Activated naive CD4-positive, alpha-beta T cell treated with anti-CD3 and anti-CD28 coated beads, Interleukin-2, amount 10 ng/mL, durations not matched to agents 7 days and 5 days (primary cell): Measurements from ENCODE around the gene DOP1A.

ENCODE experiments used
- CTCF ChIA-PET: fragments of 350-600 bp; sonication (Branson Sonifier 250); formaldehyde crosslinking; loops from one replicate; lab custom pipeline; 2021; ENCODE audit warnings: antibody characterized with exemption; lab: Charles Lee
- DNase-seq: peaks from one replicate; pipeline ENCODE4 v3.0.0-alpha.2; 2020
- H3K27ac Mint-ChIP-seq: one replicate; pipeline ENCODE4 v1.8.0; 2021; ENCODE audit warnings: mild to moderate bottlenecking, moderate library complexity, mixed read lengths
- H3K27me3 Mint-ChIP-seq: one replicate; pipeline ENCODE4 v1.8.0; 2021; ENCODE audit warnings: mild to moderate bottlenecking, mixed read lengths
- H3K36me3 Mint-ChIP-seq: one replicate; pipeline ENCODE4 v1.8.0; 2021; ENCODE audit warnings: mixed read lengths
- H3K4me1 Mint-ChIP-seq: one replicate; pipeline ENCODE4 v1.8.0; 2021; ENCODE audit warnings: mixed read lengths
- H3K4me3 Mint-ChIP-seq: one replicate; pipeline ENCODE4 v1.8.0; 2021; ENCODE audit warnings: mild to moderate bottlenecking, moderate library complexity, mixed read lengths
- H3K9me3 Mint-ChIP-seq: one replicate; pipeline ENCODE4 v1.8.0; 2021; ENCODE audit warnings: mixed read lengths

Gene DOP1A

DNA sequence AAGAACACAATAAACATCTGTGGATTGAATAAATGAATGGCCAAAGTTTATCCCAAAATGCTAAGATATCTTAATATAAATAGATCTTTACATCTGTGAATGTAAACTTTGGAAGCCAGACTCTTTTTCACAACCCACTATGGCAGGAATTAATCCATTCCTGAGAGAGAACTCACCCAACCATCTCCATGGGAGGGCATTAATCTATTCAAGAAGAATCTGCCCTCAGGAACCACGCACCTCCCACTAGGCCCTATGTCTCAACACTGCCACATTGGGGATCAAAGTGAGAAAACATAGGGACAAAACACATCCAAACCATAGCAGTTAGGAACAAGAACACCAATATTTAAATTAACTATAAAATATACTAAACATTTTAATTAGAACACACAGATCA, 5.2 kb upstream of the DOP1A start:
- H3K4me3 Mint-ChIP-seq: no peak overlapping the region
- H3K4me1 Mint-ChIP-seq: peaks cover 22% of the 10 kb centered on the region
- CTCF ChIA-PET: interaction anchor here (1.2 kb wide), 1 partner anchor 159 kb away, joined by 3 read pairs; no protein-coding TSS in a partner anchor

GRCh38 chr6:83065511-83066192, 1.8 kb upstream of the DOP1A start, which contains the start of gene UBE3D:
Gene UBE3D, minus strand, starts transcription at chr6:83065841. Its CDS starts 123 bp downstream, at chr6:83065718.
- H3K36me3 Mint-ChIP-seq: no peaks in the 10 kb centered on the region
- H3K4me1 Mint-ChIP-seq: peaks cover 43% of the 10 kb centered on the region
- H3K9me3 Mint-ChIP-seq: no peaks in the 10 kb centered on the region
- H3K27me3 Mint-ChIP-seq: no peaks in the 10 kb centered on the region
- peak; percentile 93 for DNase-seq
- CTCF ChIA-PET: interaction anchor here (0.6 to 6.9 kb wide), 26 partner anchors 8 to 1314 kb away, joined by 3 to 169 read pairs (median 3); partner anchors contain the start of genes CEP162, IBTK and PRSS35
- H3K27ac Mint-ChIP-seq: peak within 1 kb of the TSS; percentile 56
- peak within 1 kb of the TSS; percentile 85 for H3K4me3 Mint-ChIP-seq

More for the DNA sequence above, 5.2 kb upstream of the DOP1A start:
- Mint-ChIP-seq H3K36me3 (peaks cover 3% of the 10 kb centered on the region), H3K9me3 (no peaks in the 10 kb centered on the region), H3K27ac (no peak overlapping the region), H3K27me3 (no peaks in the 10 kb centered on the region)
- no peak for DNase-seq

- Mint-ChIP-seq H3K27ac (peak overlapping the region; percentile 93), H3K9me3 (no peaks in the 10 kb centered on the region), H3K36me3 (no peaks in the 10 kb centered on the region), H3K4me3 (peak overlapping the region; percentile 91), H3K27me3 (no peaks in the 10 kb centered on the region), H3K4me1 (peaks cover 43% of the 10 kb centered on the region)
- CTCF ChIA-PET: interaction anchor here (1.0 to 6.9 kb wide), 4 partner anchors 11 to 153 kb away, joined by 5 to 169 read pairs (median 28); no protein-coding TSS in a partner anchor
- DNase-seq: no peak
Observed at GRCh38 chr6:83068616-83069015, 1.1 kb downstream of the DOP1A start.

GRCh38 chr6:83069633-83070032, 2.2 kb downstream of the DOP1A start:
- Mint-ChIP-seq H3K9me3 (no peaks in the 10 kb centered on the region), H3K27ac (no peak overlapping the region), H3K4me3 (no peak overlapping the region), H3K36me3 (no peaks in the 10 kb centered on the region), H3K27me3 (no peaks in the 10 kb centered on the region), H3K4me1 (peaks cover 35% of the 10 kb centered on the region)
- DNase-seq: no peak
- CTCF ChIA-PET: interaction anchor here (6.9 kb wide), 1 partner anchor 145 kb away, joined by 169 read pairs; no protein-coding TSS in a partner anchor

GRCh38 chr6:83071023-83071422, 3.6 kb downstream of the DOP1A start:
- no peaks in the 10 kb centered on the region for H3K9me3 Mint-ChIP-seq
- no peak for DNase-seq
- H3K4me3 Mint-ChIP-seq: no peak overlapping the region
- no peak overlapping the region for H3K27ac Mint-ChIP-seq
- CTCF ChIA-PET: interaction anchor here (6.9 kb wide), 1 partner anchor 144 kb away, joined by 169 read pairs; no protein-coding TSS in a partner anchor
- peaks cover 27% of the 10 kb centered on the region for H3K4me1 Mint-ChIP-seq
- no peaks in the 10 kb centered on the region for H3K27me3 Mint-ChIP-seq
- no peaks in the 10 kb centered on the region for H3K36me3 Mint-ChIP-seq

DNA sequence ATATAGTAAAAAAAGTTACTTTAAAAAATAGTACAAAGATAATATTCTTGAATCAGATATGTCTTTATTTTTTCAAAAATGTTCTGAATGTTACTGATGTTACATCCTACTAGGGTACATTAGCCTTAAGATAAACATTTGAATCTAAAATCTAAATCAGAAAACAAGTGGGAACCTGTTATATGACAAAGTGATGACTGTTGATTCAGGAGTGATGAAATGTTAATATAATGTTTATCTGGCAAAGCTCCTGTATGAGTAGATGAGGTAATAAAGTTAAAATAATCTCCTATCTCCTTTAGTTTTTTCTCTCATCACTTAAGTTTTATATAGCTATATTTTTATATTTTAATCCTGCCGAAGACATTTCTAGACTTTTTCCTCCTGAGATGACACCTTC, 4.2 kb downstream of the DOP1A start:
- DNase-seq: no peak
- no peaks in the 10 kb centered on the region for H3K36me3 Mint-ChIP-seq
- CTCF ChIA-PET: interaction anchor here (0.7 to 1.1 kb wide), 2 partner anchors 103 to 143 kb away, joined by 3 read pairs; no protein-coding TSS in a partner anchor
- H3K27ac Mint-ChIP-seq: no peak overlapping the region
- H3K27me3 Mint-ChIP-seq: no peaks in the 10 kb centered on the region
- no peak overlapping the region for H3K4me3 Mint-ChIP-seq
- no peaks in the 10 kb centered on the region for H3K9me3 Mint-ChIP-seq
- peaks cover 25% of the 10 kb centered on the region for H3K4me1 Mint-ChIP-seq

DNA sequence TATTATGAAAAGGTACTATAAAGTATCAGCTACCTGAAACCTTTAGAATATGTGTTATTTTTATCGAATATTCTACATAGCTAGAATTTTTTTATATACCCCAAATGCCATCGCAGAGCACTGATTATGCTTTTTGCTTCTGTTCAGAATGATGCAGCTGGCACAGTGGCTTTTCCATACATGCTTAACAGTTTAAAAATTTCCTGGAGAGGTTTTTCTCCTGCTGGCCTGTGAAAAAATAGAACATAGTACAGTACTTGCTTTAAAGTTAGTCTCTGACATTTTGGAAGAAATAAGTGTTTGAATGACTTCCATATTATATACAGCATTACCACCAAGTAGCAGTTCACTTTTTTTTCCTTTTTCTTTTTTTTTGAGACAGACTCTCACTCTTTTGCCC, 5.3 kb downstream of the DOP1A start:
- Mint-ChIP-seq H3K9me3 (no peaks in the 10 kb centered on the region), H3K36me3 (no peaks in the 10 kb centered on the region), H3K27me3 (no peaks in the 10 kb centered on the region), H3K4me3 (no peak overlapping the region), H3K27ac (no peak overlapping the region), H3K4me1 (peaks cover 21% of the 10 kb centered on the region)
- CTCF ChIA-PET: interaction anchor here (1.1 to 1.3 kb wide), 2 partner anchors 71 to 142 kb away, joined by 3 read pairs; no protein-coding TSS in a partner anchor
- DNase-seq: no peak

DNA sequence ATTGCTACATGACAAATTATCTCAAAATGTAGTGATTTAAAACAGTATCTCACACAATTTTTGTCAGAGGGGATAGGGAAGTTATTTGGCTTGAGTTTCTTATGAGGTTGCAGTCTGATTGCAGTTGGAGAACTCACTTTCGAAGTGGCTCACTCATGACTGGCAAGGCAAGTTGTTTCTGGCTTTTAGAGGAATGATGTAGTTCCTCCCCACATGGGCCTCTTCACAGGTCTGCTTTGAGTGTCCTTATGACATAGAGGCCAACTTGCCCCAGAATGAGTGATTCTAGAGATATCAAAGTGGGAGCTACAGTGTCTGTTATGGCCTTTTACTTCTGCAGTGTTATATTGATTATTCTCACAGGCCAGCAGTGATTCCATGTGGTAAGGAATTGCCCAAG, 6.1 kb downstream of the DOP1A start:
- H3K9me3 Mint-ChIP-seq: no peaks in the 10 kb centered on the region
- no peak overlapping the region for H3K4me3 Mint-ChIP-seq
- H3K36me3 Mint-ChIP-seq: no peaks in the 10 kb centered on the region
- H3K27me3 Mint-ChIP-seq: no peaks in the 10 kb centered on the region
- peaks cover 15% of the 10 kb centered on the region for H3K4me1 Mint-ChIP-seq
- CTCF ChIA-PET: interaction anchor here (0.7 to 1.3 kb wide), 2 partner anchors 70 to 148 kb away, joined by 3 read pairs; no protein-coding TSS in a partner anchor
- H3K27ac Mint-ChIP-seq: no peak overlapping the region
- no peak for DNase-seq

DNA sequence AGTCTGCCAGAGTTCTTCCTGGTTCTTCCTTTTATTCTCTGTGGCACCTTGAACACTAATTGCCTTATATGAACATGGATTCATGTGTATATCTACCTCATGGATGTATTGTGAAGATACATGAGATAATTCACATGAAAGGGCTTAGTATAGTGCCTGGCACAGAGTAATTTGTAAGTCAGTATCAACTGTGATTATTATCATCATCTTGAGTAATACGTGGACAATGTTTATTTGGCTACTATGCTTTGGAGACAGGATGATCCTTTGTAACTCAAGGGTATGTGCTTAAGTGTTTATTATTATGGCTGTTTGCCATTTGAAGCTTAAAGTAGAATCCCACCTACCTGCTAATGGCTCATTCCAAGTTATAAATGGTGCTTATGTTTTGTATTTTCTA, 16.0 kb downstream of the DOP1A start:
- H3K4me1 Mint-ChIP-seq: peaks cover 13% of the 10 kb centered on the region
- no peak overlapping the region for H3K27ac Mint-ChIP-seq
- no peak for DNase-seq
- H3K36me3 Mint-ChIP-seq: peaks cover 7% of the 10 kb centered on the region
- H3K9me3 Mint-ChIP-seq: peaks cover 5% of the 10 kb centered on the region
- CTCF ChIA-PET: interaction anchor here (0.6 kb wide), 1 partner anchor 16 kb away, joined by 3 read pairs; the partner anchor contains the start of gene DOP1A
- H3K27me3 Mint-ChIP-seq: no peaks in the 10 kb centered on the region
- no peak overlapping the region for H3K4me3 Mint-ChIP-seq

GRCh38 chr6:83086751-83087150, 19.3 kb downstream of the DOP1A start:
- H3K9me3 Mint-ChIP-seq: peaks cover 5% of the 10 kb centered on the region
- no peak for DNase-seq
- peaks cover 7% of the 10 kb centered on the region for H3K36me3 Mint-ChIP-seq
- H3K27me3 Mint-ChIP-seq: no peaks in the 10 kb centered on the region
- H3K4me1 Mint-ChIP-seq: peaks cover 13% of the 10 kb centered on the region
- CTCF ChIA-PET: no interaction called here
- peak overlapping the region; percentile 49 for H3K27ac Mint-ChIP-seq
- no peak overlapping the region for H3K4me3 Mint-ChIP-seq

GRCh38 chr6:83092756-83093399, 25.4 kb downstream of the DOP1A start:
- Mint-ChIP-seq H3K27ac (no peak overlapping the region), H3K27me3 (no peaks in the 10 kb centered on the region), H3K36me3 (no peaks in the 10 kb centered on the region), H3K9me3 (no peaks in the 10 kb centered on the region), H3K4me1 (no peaks in the 10 kb centered on the region), H3K4me3 (no peak overlapping the region)
- no peak for DNase-seq
- CTCF ChIA-PET: no interaction called here

- no peaks in the 10 kb centered on the region for H3K27me3 Mint-ChIP-seq
Observed at GRCh38 chr6:83096791-83097190, 29.3 kb downstream of the DOP1A start.

DNA sequence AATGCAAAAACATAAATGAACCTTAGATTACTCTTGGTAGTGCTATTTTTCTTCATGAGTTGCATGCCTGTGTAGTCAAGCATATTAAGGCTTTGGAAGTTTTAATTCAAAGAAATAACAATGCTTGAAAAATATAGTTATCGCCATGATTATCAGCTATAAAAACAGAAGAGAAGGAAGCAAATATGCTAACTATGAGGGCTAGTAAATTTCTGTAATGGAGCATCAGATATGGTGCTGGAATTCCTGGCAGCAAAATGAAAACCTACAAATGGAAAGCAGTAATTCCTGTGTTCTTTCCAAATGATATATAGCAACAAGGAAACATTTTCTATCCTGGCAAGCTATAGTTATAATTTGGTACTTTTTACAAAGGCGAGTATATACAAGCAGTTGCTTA, 29.7 kb downstream of the DOP1A start:
- H3K4me3 Mint-ChIP-seq: no peak overlapping the region
- H3K36me3 Mint-ChIP-seq: peaks cover 10% of the 10 kb centered on the region
- CTCF ChIA-PET: no interaction called here
- H3K9me3 Mint-ChIP-seq: no peaks in the 10 kb centered on the region
- no peak for DNase-seq
- H3K27ac Mint-ChIP-seq: no peak overlapping the region
- H3K27me3 Mint-ChIP-seq: no peaks in the 10 kb centered on the region
- no peaks in the 10 kb centered on the region for H3K4me1 Mint-ChIP-seq

More at GRCh38 chr6:83096791-83097190, 29.3 kb downstream of the DOP1A start:
- Mint-ChIP-seq H3K4me1 (no peaks in the 10 kb centered on the region), H3K9me3 (no peaks in the 10 kb centered on the region), H3K36me3 (peaks cover 5% of the 10 kb centered on the region), H3K4me3 (no peak overlapping the region), H3K27ac (no peak overlapping the region)
- CTCF ChIA-PET: no interaction called here
- DNase-seq: no peak

DNA sequence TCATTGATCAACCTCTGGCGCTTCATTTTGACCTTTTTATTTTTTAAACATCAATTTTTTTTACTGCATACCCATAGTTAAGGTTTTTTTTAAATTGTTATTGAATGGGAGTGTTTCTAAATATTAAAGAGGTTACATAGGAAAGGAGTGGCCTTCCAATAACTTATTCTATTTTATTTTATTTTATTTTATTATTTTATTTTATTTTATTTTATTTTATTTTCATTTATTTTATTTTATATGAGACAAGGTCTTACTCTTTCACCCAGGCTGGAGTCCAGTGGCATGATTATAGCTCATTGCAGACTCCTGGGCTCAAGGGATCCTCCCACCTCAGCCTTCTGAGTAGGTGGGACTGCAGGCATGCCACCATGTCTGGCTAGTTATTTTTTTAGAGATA, 30.2 kb downstream of the DOP1A start:
- no peaks in the 10 kb centered on the region for H3K9me3 Mint-ChIP-seq
- no peak overlapping the region for H3K27ac Mint-ChIP-seq
- no peak overlapping the region for H3K4me3 Mint-ChIP-seq
- CTCF ChIA-PET: no interaction called here
- peaks cover 11% of the 10 kb centered on the region for H3K36me3 Mint-ChIP-seq
- no peak for DNase-seq
- H3K27me3 Mint-ChIP-seq: no peaks in the 10 kb centered on the region
- no peaks in the 10 kb centered on the region for H3K4me1 Mint-ChIP-seq
